Sigmoid colon (tissue), 7 donors: ENCODE data around the gene APEX1. TPM values are rescaled to one million over a fixed set of nuclear protein-coding genes. Genes with fewer than 3 reads are reported as not detected.

Source experiments
- DNase-seq: peaks from one replicate; pipeline ENCODE4 v3.0.0-alpha.2; 2019
- H3K27ac ChIP-seq, 4 donors: fragments of 200-600 bp; sonication (generic); one replicate each; pipeline ENCODE4 v1.5.1; 2016 to 2019; ENCODE audit warnings: mild to moderate bottlenecking in 1 of 4
- H3K27me3 ChIP-seq, 3 donors: fragments of 200-600 bp; sonication (generic); one replicate each; pipeline ENCODE4 v1.5.1; 2019; ENCODE audit warnings: mild to moderate bottlenecking in 1 of 3
- H3K36me3 ChIP-seq, 4 donors: fragments of 200-600 bp; sonication (generic); one replicate each; pipeline ENCODE4 v1.5.1; 2016 to 2019
- H3K4me1 ChIP-seq, 4 donors: fragments of 200-600 bp; sonication (generic); one replicate each; pipeline ENCODE4 v1.5.1; 2017 to 2019
- H3K4me3 ChIP-seq, 4 donors: fragments of 200-600 bp; sonication (generic); one replicate each; pipeline ENCODE4 v1.5.1; 2017 to 2019; ENCODE audit warnings: mild to moderate bottlenecking in 2 of 4, moderate library complexity in 1 of 4
- H3K9me3 ChIP-seq, 4 donors: fragments of 200-600 bp in 3 of 4; sonication (generic) in 3 of 4; one replicate each; pipeline versions ENCODE4 v1.5.1 to v1.6.1; 2013 to 2019
- EP300 ChIP-seq, 4 donors: sonication (generic); formaldehyde crosslinking; IDR thresholded peaks; one replicate each; pipeline ENCODE4 v1.6.1; 2017; ENCODE audit warnings: antibody characterized with exemption in 4 of 4
- POLR2A ChIP-seq, 2 donors: fragments of 450-650 bp; IDR thresholded peaks; one replicate each; pipeline ENCODE4 v1.6.1; 2016; ENCODE audit warnings: antibody characterized with exemption in 2 of 2, mild to moderate bottlenecking in 2 of 2, moderate library complexity in 2 of 2
- POLR2AphosphoS5 ChIP-seq, 4 donors: sonication (generic); formaldehyde crosslinking; IDR thresholded peaks; one replicate each; pipeline ENCODE4 v1.6.1; 2017; ENCODE audit warnings: antibody characterized with exemption in 4 of 4
- WGBS, 2 donors: extraction: QIAGEN DNeasy Blood & Tissue Kit; methylation state at CpG; one replicate each; pipeline ENCODE4 v1.1.7; 2013; 5-methylcytosine and 5-hydroxymethylcytosine counted together
- intact Hi-C: fragments of 100-400 bp; cut with DNase I; formaldehyde crosslinking; loops from one replicate; pipeline ENCODE4 v1.15.1; 2023
- polyA plus RNA-seq, 3 donors: library from polyadenylated mRNA; stranded (reverse); fragments of 200-250 nt; gene quantifications; one replicate each; pipeline ENCODE4 v1.2.3, GENCODE V29; 2013
- total RNA-seq, 4 donors: library from RNA; depleted of rRNA; stranded (reverse); fragments of >200 nt; gene quantifications; one replicate each; pipeline ENCODE4 v1.1.0, GENCODE V29; 2016
- TF ChIP-seq, protein P1 (sequence below), 4 experiments: fragments of 450-650 bp in 3 of 4; fragments of 200-600 bp in 1 of 4; IDR thresholded peaks; one replicate each; pipeline ENCODE4 v1.5.1; 2016 to 2019; ENCODE audit warnings: antibody characterized with exemption in 4 of 4, mild to moderate bottlenecking in 3 of 4, moderate library complexity in 2 of 4
- donor health status: healthy with polysubstance abuse.
- donor health status: Bipolar disorder and iron deficiency.
- donor health status: healthy.

The APEX1 gene
- total and polyA plus RNA-seq, 7 donors: 84.4 to 181 (median 146) TPM

DNA sequence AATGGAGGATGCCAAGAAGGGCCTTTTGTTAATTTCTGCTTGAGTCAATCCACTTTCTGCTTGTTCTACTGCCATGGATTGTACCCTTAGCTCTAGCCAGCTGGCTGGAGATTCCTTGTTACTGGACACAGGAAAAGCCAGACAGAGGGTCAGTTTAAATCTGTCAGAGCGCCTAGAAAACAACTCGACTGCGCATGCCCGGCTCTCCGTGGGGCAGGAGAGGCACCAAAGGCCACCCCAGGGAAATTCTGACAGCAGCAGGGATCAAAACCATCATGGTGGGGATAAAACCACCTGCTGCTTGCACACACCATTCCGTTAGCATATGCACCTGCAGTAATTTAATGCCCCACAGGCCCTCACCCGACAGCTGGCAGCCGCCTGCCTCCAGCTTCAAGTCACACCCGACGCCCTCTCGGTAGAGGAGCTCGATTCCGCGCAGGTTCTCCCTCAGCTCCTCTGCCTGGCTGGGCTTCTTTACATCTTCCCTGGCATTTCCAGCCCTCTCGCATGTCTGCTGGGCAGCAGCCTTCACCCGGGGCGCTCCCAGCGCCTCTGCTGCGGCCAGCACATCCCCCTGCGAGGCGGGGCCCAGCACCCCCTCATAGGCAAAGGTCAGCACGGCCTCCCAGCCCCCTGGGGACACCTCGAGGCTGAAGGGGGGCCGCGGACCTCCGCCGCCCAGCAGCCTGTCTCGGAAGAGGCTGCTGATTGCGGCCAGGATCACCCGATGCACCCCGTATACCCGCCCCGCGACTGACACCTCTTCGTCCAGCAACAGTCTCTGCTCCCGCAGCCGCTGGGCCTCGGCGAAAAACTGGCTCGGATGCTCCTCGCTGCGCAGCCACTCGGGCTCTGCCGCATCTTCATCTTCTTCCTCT is 20.1 kb upstream of the APEX1 start:
- H3K9me3 ChIP-seq: no peaks in the 10 kb centered on the region
- TF ChIP-seq EP300 (IDR thresholded peaks at IDR 0.05): no peak
- TF ChIP-seq, protein P1, sequence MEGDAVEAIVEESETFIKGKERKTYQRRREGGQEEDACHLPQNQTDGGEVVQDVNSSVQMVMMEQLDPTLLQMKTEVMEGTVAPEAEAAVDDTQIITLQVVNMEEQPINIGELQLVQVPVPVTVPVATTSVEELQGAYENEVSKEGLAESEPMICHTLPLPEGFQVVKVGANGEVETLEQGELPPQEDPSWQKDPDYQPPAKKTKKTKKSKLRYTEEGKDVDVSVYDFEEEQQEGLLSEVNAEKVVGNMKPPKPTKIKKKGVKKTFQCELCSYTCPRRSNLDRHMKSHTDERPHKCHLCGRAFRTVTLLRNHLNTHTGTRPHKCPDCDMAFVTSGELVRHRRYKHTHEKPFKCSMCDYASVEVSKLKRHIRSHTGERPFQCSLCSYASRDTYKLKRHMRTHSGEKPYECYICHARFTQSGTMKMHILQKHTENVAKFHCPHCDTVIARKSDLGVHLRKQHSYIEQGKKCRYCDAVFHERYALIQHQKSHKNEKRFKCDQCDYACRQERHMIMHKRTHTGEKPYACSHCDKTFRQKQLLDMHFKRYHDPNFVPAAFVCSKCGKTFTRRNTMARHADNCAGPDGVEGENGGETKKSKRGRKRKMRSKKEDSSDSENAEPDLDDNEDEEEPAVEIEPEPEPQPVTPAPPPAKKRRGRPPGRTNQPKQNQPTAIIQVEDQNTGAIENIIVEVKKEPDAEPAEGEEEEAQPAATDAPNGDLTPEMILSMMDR (IDR thresholded peaks at IDR 0.05): no peak
- peak in 2 of 4 donors; percentile 23 to 28 for TF ChIP-seq POLR2AphosphoS5 (IDR thresholded peaks at IDR 0.05)
- no peak for TF ChIP-seq POLR2A (IDR thresholded peaks at IDR 0.05)
- DNase-seq: peak; percentile 80
- peak overlapping the region; percentile 50 to 71 (median 62) for H3K27ac ChIP-seq
- peaks cover 0 to 13% (median 10%) of the 10 kb centered on the region in 4 donors for H3K4me1 ChIP-seq
- peaks cover 0 to 14% (median 0%) of the 10 kb centered on the region in 3 donors for H3K27me3 ChIP-seq
- peak overlapping the region; percentile 5 to 46 (median 38) for H3K4me3 ChIP-seq
- 61 to 72% methylated on average over 44 of the region's 44 CpGs for WGBS, 2 donors
- H3K36me3 ChIP-seq: no peaks in the 10 kb centered on the region
- intact Hi-C loops: no loop called here

DNA sequence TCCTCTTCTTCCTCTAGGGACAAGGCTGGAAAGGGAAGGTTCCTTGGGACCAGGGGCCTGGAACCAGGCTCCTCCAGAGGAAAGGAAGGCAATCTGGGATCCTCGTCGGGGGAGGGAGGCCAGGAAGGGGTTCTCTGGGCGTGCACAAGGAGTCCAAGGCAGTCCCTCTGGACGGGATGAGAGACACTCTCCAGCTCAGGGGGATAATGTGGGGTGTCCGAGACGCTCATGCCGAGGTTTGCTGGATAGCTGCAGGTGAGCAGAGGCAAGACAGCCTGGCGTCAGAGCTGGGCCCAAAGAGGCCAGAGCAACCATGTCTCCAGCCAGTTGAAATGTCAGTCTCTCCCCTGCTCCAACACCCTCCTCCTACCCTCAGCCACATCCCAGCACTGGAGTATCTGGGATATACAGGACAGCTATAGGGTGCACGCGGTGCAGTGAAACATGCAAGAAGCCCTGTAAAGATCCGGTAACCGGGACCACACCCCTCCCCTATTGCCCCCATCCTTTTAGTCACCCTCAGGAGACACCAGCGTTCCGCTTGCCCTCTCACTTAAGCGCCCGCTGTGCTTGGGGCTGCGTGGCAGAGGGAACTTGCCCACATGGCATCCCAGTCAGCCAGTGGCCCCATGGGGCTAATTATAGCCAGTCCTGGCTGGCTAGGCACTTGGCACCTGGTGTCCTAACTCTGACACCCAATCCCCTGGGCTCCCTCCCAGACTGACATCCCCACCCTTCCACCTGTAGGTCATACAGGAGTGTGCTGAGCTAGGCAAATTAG is 19.3 kb upstream of the APEX1 start, which contains the start of gene KLHL33:
TSS of gene KLHL33 (minus strand) at position 585 of the 781 bp plus-strand sequence. CDS start at position 230, 355 bp downstream.
- intact Hi-C loops: no loop called here
- 86 to 93% methylated on average over 17 of the region's 17 CpGs for WGBS, 2 donors

DNA sequence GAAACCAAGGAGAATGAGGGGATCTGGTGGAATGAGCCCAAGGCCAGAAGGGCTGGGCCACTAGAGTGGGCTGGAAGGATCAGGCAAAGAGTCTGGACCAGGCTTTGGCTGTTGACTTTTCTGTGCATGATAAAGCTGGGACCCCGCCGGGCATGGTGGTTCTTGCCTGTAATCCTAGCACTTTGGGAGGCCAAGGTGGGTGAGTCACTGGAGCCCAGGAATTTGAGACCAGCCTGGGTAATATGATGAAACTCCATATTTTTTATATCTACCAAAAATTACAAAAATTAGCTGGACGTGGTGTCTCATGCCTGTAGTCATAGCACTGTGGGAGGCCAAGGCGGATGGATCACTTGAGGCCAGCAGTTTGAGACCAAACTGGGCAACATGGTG is 18.7 kb upstream of the APEX1 start:
- intact Hi-C loops: no loop called here
- 96% methylated on average over 4 of the region's 4 CpGs for WGBS, 2 donors

More for the DNA sequence above, 19.3 kb upstream of the APEX1 start, which contains the start of gene KLHL33:
- Histone ChIP-seq H3K4me1 (peaks cover 0 to 13% (median 10%) of the 10 kb centered on the region in 4 donors), H3K36me3 (no peaks in the 10 kb centered on the region), H3K27ac (peak within 1 kb of the TSS; percentile 50 to 71 (median 62)), H3K9me3 (no peaks in the 10 kb centered on the region), H3K27me3 (peaks cover 0 to 14% (median 0%) of the 10 kb centered on the region in 3 donors), H3K4me3 (peak within 1 kb of the TSS; percentile 5 to 46 (median 38))
- TF ChIP-seq EP300 (IDR thresholded peaks at IDR 0.05): no peak
- no peak for TF ChIP-seq POLR2A (IDR thresholded peaks at IDR 0.05)
- DNase-seq: no peak

DNA sequence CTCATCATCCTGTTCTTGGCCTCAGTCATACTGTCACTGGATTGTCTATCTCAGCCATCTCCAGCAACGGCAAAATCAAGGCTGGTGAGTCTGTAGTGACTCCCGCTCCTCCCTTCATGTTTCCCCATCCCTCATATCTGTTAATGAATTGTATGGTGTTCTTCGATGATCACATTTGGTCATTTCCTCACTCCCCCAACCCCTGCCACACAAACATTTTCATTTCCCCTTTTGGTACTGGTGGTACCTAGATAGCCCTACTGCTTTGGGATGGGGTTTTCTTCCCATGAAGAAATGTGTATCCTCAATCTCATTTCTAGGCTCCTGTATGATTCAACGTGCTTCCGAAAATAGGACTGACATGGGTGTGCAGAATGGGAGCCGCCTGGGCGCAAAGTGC is 16.4 kb upstream of the APEX1 start:
- peaks cover 0 to 14% (median 0%) of the 10 kb centered on the region in 3 donors for H3K27me3 ChIP-seq
- no peak overlapping the region for H3K27ac ChIP-seq
- 87 to 94% methylated on average over 7 of the region's 7 CpGs for WGBS, 2 donors
- no peaks in the 10 kb centered on the region for H3K36me3 ChIP-seq
- no peak for TF ChIP-seq EP300 (IDR thresholded peaks at IDR 0.05)
- no peak for TF ChIP-seq POLR2AphosphoS5 (IDR thresholded peaks at IDR 0.05)
- H3K4me1 ChIP-seq: peaks cover 0 to 13% (median 10%) of the 10 kb centered on the region in 4 donors
- intact Hi-C loops: no loop called here
- no peak for DNase-seq
- no peaks in the 10 kb centered on the region for H3K9me3 ChIP-seq
- no peak overlapping the region for H3K4me3 ChIP-seq

More for the DNA sequence above, 18.7 kb upstream of the APEX1 start:
- TF ChIP-seq, protein P1 (IDR thresholded peaks at IDR 0.05): no peak
- TF ChIP-seq POLR2A (IDR thresholded peaks at IDR 0.05): no peak
- TF ChIP-seq POLR2AphosphoS5 (IDR thresholded peaks at IDR 0.05): no peak
- no peak for TF ChIP-seq EP300 (IDR thresholded peaks at IDR 0.05)
- H3K9me3 ChIP-seq: no peaks in the 10 kb centered on the region
- H3K27me3 ChIP-seq: peaks cover 0 to 14% (median 0%) of the 10 kb centered on the region in 3 donors
- no peak overlapping the region for H3K4me3 ChIP-seq
- no peak overlapping the region for H3K27ac ChIP-seq
- DNase-seq: no peak
- H3K4me1 ChIP-seq: peaks cover 0 to 13% (median 10%) of the 10 kb centered on the region in 4 donors
- no peaks in the 10 kb centered on the region for H3K36me3 ChIP-seq

DNA sequence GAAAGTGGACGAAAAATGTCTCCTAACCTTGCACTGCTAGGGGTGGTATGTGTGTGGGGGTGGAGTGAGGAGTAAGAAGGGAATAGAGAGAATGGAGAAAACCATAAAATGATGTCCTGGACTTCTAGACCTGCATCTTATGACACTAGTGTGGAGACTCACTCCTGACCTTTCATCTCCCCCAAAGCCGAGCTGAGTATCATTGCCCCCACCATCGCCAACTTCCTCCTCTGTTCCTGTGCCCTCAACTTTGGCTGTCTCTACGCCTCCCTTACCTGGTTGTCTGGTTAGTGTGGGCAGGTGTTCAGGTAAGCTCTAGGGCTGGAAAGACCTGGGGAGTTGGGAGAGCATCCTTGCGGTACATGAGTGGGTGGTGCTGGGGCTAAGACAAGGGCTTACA is 14.6 kb upstream of the APEX1 start:
- H3K27me3 ChIP-seq: peaks cover 0 to 9% (median 0%) of the 10 kb centered on the region in 3 donors
- H3K9me3 ChIP-seq: no peaks in the 10 kb centered on the region
- peaks cover 0 to 5% (median 3%) of the 10 kb centered on the region in 4 donors for H3K4me1 ChIP-seq
- H3K36me3 ChIP-seq: peaks cover 0 to 4% (median 1%) of the 10 kb centered on the region in 4 donors
- no peak overlapping the region for H3K27ac ChIP-seq
- DNase-seq: no peak
- no peak for TF ChIP-seq POLR2A (IDR thresholded peaks at IDR 0.05)
- TF ChIP-seq, protein P1 (IDR thresholded peaks at IDR 0.05): no peak
- no peak for TF ChIP-seq POLR2AphosphoS5 (IDR thresholded peaks at IDR 0.05)
- TF ChIP-seq EP300 (IDR thresholded peaks at IDR 0.05): no peak
- no peak overlapping the region for H3K4me3 ChIP-seq
- 88 to 90% methylated on average over 5 of the region's 5 CpGs for WGBS, 2 donors
- intact Hi-C loops: no loop called here
